Astrocyte (in vitro differentiated cells and primary cell): ENCODE measurements around the gene TMED6. TPM values are rescaled to one million over a fixed set of nuclear protein-coding genes. Genes with fewer than 3 reads are reported as not detected.

Experiments used
- DNase-seq: peaks from one replicate; pipeline ENCODE4 v3.0.0-alpha.2; 2010; ENCODE audit warnings: low read depth
- FAIRE-seq: peaks from 2 replicates; lab custom pipeline; 2011; peaks lifted over from hg19 to GRCh38; lab: Jason Lieb, UNC
- H2AFZ ChIP-seq: 2 replicates; pipeline ENCODE4 v1.6.0; 2012; ENCODE audit warnings: low read depth, low read length, inconsistent platforms
- H3K27ac ChIP-seq: 2 replicates; pipeline ENCODE4 v1.5.1; 2011; ENCODE audit warnings: low read depth, low read length, inconsistent platforms
- H3K27me3 ChIP-seq: 2 replicates; pipeline ENCODE4 v1.6.0; 2011; ENCODE audit warnings: low read length, inconsistent platforms; ENCODE audit not compliant: insufficient read depth
- H3K36me3 ChIP-seq: 2 replicates; pipeline ENCODE4 v1.5.1; 2011; ENCODE audit warnings: low read length, inconsistent platforms; ENCODE audit not compliant: insufficient read depth
- H3K4me1 ChIP-seq: 2 replicates; pipeline ENCODE4 v1.5.1; 2011; ENCODE audit warnings: low read length, inconsistent platforms; ENCODE audit not compliant: insufficient read depth
- H3K4me2 ChIP-seq: 2 replicates; pipeline ENCODE4 v1.6.0; 2012; ENCODE audit warnings: low read length, inconsistent platforms
- H3K4me3 ChIP-seq: 2 replicates; pipeline ENCODE4 v1.5.1; 2011; ENCODE audit warnings: low read depth, mild to moderate bottlenecking, low read length, inconsistent platforms; ENCODE audit not compliant: insufficient read depth
- H3K79me2 ChIP-seq: 2 replicates; pipeline ENCODE4 v1.6.0; 2012; ENCODE audit warnings: mild to moderate bottlenecking, low read length, inconsistent platforms; ENCODE audit not compliant: insufficient read depth
- H3K9ac ChIP-seq: 2 replicates; pipeline ENCODE4 v1.6.0; 2012; ENCODE audit warnings: mild to moderate bottlenecking, low read length, inconsistent platforms
- H3K9me3 ChIP-seq: 2 replicates; pipeline ENCODE4 v1.5.1; 2012; ENCODE audit warnings: low read depth, mild to moderate bottlenecking, low read length, inconsistent platforms; ENCODE audit not compliant: insufficient read depth
- H4K20me1 ChIP-seq: 2 replicates; pipeline ENCODE4 v1.6.0; 2012; ENCODE audit warnings: low read length, inconsistent platforms; ENCODE audit not compliant: insufficient read depth
- H3K27ac Mint-ChIP-seq: one replicate; pipeline ENCODE4 v1.8.0; 2021; ENCODE audit warnings: mild to moderate bottlenecking, mixed read lengths; ENCODE audit not compliant: unreplicated experiment
- H3K27me3 Mint-ChIP-seq: one replicate; pipeline ENCODE4 v1.8.0; 2021; ENCODE audit warnings: low read depth, mixed read lengths; ENCODE audit not compliant: unreplicated experiment
- H3K36me3 Mint-ChIP-seq: one replicate; pipeline ENCODE4 v1.8.0; 2021; ENCODE audit warnings: low read depth, mixed read lengths; ENCODE audit not compliant: unreplicated experiment
- H3K4me1 Mint-ChIP-seq: one replicate; pipeline ENCODE4 v1.8.0; 2021; ENCODE audit warnings: low read depth, mixed read lengths; ENCODE audit not compliant: unreplicated experiment
- H3K4me3 Mint-ChIP-seq: one replicate; pipeline ENCODE4 v1.8.0; 2021; ENCODE audit warnings: mild to moderate bottlenecking, moderate library complexity, mixed read lengths; ENCODE audit not compliant: unreplicated experiment
- H3K9me3 Mint-ChIP-seq: one replicate; pipeline ENCODE4 v1.8.0; 2021; ENCODE audit warnings: mild to moderate bottlenecking, mixed read lengths; ENCODE audit not compliant: unreplicated experiment
- EZH2 ChIP-seq: IDR thresholded peaks from 2 replicates; pipeline ENCODE4 v1.6.1; 2012; ENCODE audit warnings: mild to moderate bottlenecking, low read length, inconsistent platforms; ENCODE audit not compliant: insufficient read depth
- total RNA-seq: library from RNA; stranded (reverse); gene quantifications from 2 replicates; pipeline ENCODE4 v1.2.1, GENCODE V29; 2021
- TF ChIP-seq, protein P1 (sequence below): IDR thresholded peaks from 2 replicates; pipeline ENCODE4 v1.5.1; 2011; ENCODE audit warnings: low read depth, mild to moderate bottlenecking, inconsistent platforms, low read length, moderate library complexity; ENCODE audit not compliant: insufficient read depth

The TMED6 gene
- total RNA-seq, 1 donor from 2014 or later = 0.64 TPM

- Mint-ChIP-seq H3K27me3 (no peaks in the 10 kb centered on the region), H3K9me3 (no peaks in the 10 kb centered on the region), H3K36me3 (peaks cover 20% of the 10 kb centered on the region), H3K27ac (no peak overlapping the region), H3K4me1 (no peaks in the 10 kb centered on the region), H3K4me3 (no peak overlapping the region)
- Histone ChIP-seq H3K79me2 (peaks cover 64% of the 10 kb centered on the region), H3K27ac (no peak overlapping the region), H4K20me1 (peaks cover 70% of the 10 kb centered on the region), H3K9me3 (no peaks in the 10 kb centered on the region), H3K4me3 (no peak overlapping the region), H3K4me2 (no peak overlapping the region), H3K27me3 (no peaks in the 10 kb centered on the region), H3K9ac (no peak overlapping the region), H2AFZ (no peak overlapping the region), H3K36me3 (peaks cover 38% of the 10 kb centered on the region), H3K4me1 (peaks cover 10% of the 10 kb centered on the region)
- no peak for FAIRE-seq
- no peak for TF ChIP-seq EZH2
- TF ChIP-seq, protein P1, sequence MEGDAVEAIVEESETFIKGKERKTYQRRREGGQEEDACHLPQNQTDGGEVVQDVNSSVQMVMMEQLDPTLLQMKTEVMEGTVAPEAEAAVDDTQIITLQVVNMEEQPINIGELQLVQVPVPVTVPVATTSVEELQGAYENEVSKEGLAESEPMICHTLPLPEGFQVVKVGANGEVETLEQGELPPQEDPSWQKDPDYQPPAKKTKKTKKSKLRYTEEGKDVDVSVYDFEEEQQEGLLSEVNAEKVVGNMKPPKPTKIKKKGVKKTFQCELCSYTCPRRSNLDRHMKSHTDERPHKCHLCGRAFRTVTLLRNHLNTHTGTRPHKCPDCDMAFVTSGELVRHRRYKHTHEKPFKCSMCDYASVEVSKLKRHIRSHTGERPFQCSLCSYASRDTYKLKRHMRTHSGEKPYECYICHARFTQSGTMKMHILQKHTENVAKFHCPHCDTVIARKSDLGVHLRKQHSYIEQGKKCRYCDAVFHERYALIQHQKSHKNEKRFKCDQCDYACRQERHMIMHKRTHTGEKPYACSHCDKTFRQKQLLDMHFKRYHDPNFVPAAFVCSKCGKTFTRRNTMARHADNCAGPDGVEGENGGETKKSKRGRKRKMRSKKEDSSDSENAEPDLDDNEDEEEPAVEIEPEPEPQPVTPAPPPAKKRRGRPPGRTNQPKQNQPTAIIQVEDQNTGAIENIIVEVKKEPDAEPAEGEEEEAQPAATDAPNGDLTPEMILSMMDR = no peak
- DNase-seq = no peak
Measured at GRCh38 chr16:69316595-69317034, 35.0 kb downstream of the TMED6 start.

DNA sequence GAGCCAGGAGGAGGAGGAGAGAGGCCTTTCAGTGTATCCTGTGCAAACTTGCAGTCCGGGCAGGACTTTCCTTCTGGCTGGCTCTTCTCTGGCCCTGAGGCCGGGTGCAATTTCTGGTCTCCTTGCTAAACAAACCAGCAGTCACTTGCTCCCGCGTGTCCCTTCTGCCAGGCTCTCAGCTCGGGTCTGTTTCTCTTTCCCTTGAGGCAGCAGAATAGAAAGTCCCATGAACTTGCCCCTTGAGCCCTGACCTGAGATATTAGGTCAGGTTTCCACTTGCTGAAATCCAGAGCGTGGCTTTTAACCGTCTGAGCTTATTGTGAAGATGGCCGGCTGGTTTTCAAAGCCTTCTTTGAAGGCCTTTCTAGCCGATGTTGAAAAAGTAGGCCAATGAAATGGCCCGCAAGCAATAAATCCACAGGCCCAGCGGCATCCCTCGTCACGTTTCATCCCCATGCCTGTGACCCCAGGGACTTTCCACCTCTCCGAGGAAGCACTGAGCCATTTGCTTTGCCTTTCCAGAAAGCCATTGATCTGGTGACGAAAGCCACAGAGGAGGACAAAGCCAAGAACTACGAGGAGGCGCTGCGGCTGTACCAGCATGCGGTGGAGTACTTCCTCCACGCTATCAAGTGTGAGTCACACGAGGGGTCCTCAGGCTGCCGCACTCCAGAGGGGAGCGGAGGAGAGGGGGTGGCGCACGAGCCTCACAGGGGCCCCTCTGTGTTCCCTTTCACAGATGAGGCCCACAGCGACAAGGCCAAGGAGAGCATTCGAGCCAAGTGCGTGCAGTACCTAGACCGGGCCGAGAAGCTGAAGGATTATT is 35.9 kb downstream of the TMED6 start:
- H3K4me3 Mint-ChIP-seq = no peak overlapping the region
- no peak overlapping the region for H3K4me2 ChIP-seq
- FAIRE-seq (no peak), DNase-seq (no peak)
- peaks cover 32% of the 10 kb centered on the region for H3K36me3 ChIP-seq
- H3K27me3 Mint-ChIP-seq = no peaks in the 10 kb centered on the region
- no peak overlapping the region for H3K9ac ChIP-seq
- peaks cover 60% of the 10 kb centered on the region for H3K79me2 ChIP-seq
- H4K20me1 ChIP-seq = peaks cover 61% of the 10 kb centered on the region
- no peaks in the 10 kb centered on the region for H3K9me3 ChIP-seq
- H3K9me3 Mint-ChIP-seq = no peaks in the 10 kb centered on the region
- no peaks in the 10 kb centered on the region for H3K4me1 Mint-ChIP-seq
- H3K27me3 ChIP-seq = no peaks in the 10 kb centered on the region
- no peak overlapping the region for H3K27ac ChIP-seq
- H3K27ac Mint-ChIP-seq = no peak overlapping the region
- peaks cover 12% of the 10 kb centered on the region for H3K36me3 Mint-ChIP-seq
- H3K4me3 ChIP-seq = no peak overlapping the region
- no peak overlapping the region for H2AFZ ChIP-seq
- TF ChIP-seq EZH2 = no peak
- TF ChIP-seq, protein P1 = no peak
- peaks cover 13% of the 10 kb centered on the region for H3K4me1 ChIP-seq

- Mint-ChIP-seq H3K4me3 (no peak overlapping the region), H3K4me1 (no peaks in the 10 kb centered on the region)
Measured at GRCh38 chr16:69314534-69314933, 37.1 kb downstream of the TMED6 start.

More at GRCh38 chr16:69314534-69314933, 37.1 kb downstream of the TMED6 start:
- H2AFZ ChIP-seq = no peak overlapping the region
- TF ChIP-seq EZH2 = no peak
- TF ChIP-seq, protein P1 = no peak
- Mint-ChIP-seq H3K9me3 (no peaks in the 10 kb centered on the region), H3K36me3 (peaks cover 14% of the 10 kb centered on the region), H3K27ac (no peak overlapping the region), H3K27me3 (no peaks in the 10 kb centered on the region)
- no peaks in the 10 kb centered on the region for H3K27me3 ChIP-seq
- H3K4me3 ChIP-seq = no peak overlapping the region
- no peaks in the 10 kb centered on the region for H3K9me3 ChIP-seq
- peaks cover 52% of the 10 kb centered on the region for H4K20me1 ChIP-seq
- no peak overlapping the region for H3K27ac ChIP-seq
- DNase-seq (no peak), FAIRE-seq (no peak)
- peaks cover 15% of the 10 kb centered on the region for H3K4me1 ChIP-seq
- H3K4me2 ChIP-seq = no peak overlapping the region
- peaks cover 57% of the 10 kb centered on the region for H3K79me2 ChIP-seq
- H3K9ac ChIP-seq = no peak overlapping the region
- H3K36me3 ChIP-seq = peaks cover 28% of the 10 kb centered on the region
